Sigmoid colon (tissue), 7 donors: ENCODE measurements around the gene GINS2. TPM values are rescaled to one million over a fixed set of nuclear protein-coding genes. Genes with fewer than 3 reads are reported as not detected.

Source experiments
- DNase-seq: peaks from one replicate; pipeline ENCODE4 v3.0.0-alpha.2; 2019
- H3K27ac ChIP-seq, 4 donors: fragments of 200-600 bp; sonication (generic); one replicate each; pipeline ENCODE4 v1.5.1; 2016 to 2019; ENCODE audit warnings: mild to moderate bottlenecking in 1 of 4
- H3K27me3 ChIP-seq, 3 donors: fragments of 200-600 bp; sonication (generic); one replicate each; pipeline ENCODE4 v1.5.1; 2019; ENCODE audit warnings: mild to moderate bottlenecking in 1 of 3
- H3K36me3 ChIP-seq, 4 donors: fragments of 200-600 bp; sonication (generic); one replicate each; pipeline ENCODE4 v1.5.1; 2016 to 2019
- H3K4me1 ChIP-seq, 4 donors: fragments of 200-600 bp; sonication (generic); one replicate each; pipeline ENCODE4 v1.5.1; 2017 to 2019
- H3K4me3 ChIP-seq, 4 donors: fragments of 200-600 bp; sonication (generic); one replicate each; pipeline ENCODE4 v1.5.1; 2017 to 2019; ENCODE audit warnings: mild to moderate bottlenecking in 2 of 4, moderate library complexity in 1 of 4
- H3K9me3 ChIP-seq, 4 donors: fragments of 200-600 bp in 3 of 4; sonication (generic) in 3 of 4; one replicate each; pipeline versions ENCODE4 v1.5.1 to v1.6.1; 2013 to 2019
- CTCF ChIP-seq, 4 experiments: fragments of 450-650 bp in 3 of 4; fragments of 200-600 bp in 1 of 4; IDR thresholded peaks; one replicate each; pipeline ENCODE4 v1.5.1; 2016 to 2019; ENCODE audit warnings: antibody characterized with exemption in 4 of 4, mild to moderate bottlenecking in 3 of 4, moderate library complexity in 2 of 4
- EP300 ChIP-seq, 4 donors: sonication (generic); formaldehyde crosslinking; IDR thresholded peaks; one replicate each; pipeline ENCODE4 v1.6.1; 2017; ENCODE audit warnings: antibody characterized with exemption in 4 of 4
- POLR2A ChIP-seq, 2 donors: fragments of 450-650 bp; IDR thresholded peaks; one replicate each; pipeline ENCODE4 v1.6.1; 2016; ENCODE audit warnings: antibody characterized with exemption in 2 of 2, mild to moderate bottlenecking in 2 of 2, moderate library complexity in 2 of 2
- POLR2AphosphoS5 ChIP-seq, 4 donors: sonication (generic); formaldehyde crosslinking; IDR thresholded peaks; one replicate each; pipeline ENCODE4 v1.6.1; 2017; ENCODE audit warnings: antibody characterized with exemption in 4 of 4
- WGBS, 2 donors: extraction: QIAGEN DNeasy Blood & Tissue Kit; methylation state at CpG; one replicate each; pipeline ENCODE4 v1.1.7; 2013; 5-methylcytosine and 5-hydroxymethylcytosine counted together
- intact Hi-C: fragments of 100-400 bp; cut with DNase I; formaldehyde crosslinking; loops from one replicate; pipeline ENCODE4 v1.15.1; 2023
- polyA plus RNA-seq, 3 donors: library from polyadenylated mRNA; stranded (reverse); fragments of 200-250 nt; gene quantifications; one replicate each; pipeline ENCODE4 v1.2.3, GENCODE V29; 2013
- total RNA-seq, 4 donors: library from RNA; depleted of rRNA; stranded (reverse); fragments of >200 nt; gene quantifications; one replicate each; pipeline ENCODE4 v1.1.0, GENCODE V29; 2016
- donor health status: healthy with polysubstance abuse.
- donor health status: Bipolar disorder and iron deficiency.
- donor health status: healthy.

Gene GINS2
- total and polyA plus RNA-seq, 7 donors: 0.16 to 9.6 (median 1.2) TPM; not detected in 1

GRCh38 chr16:85680352-85680944 is 8.3 kb downstream of the GINS2 start:
- Histone ChIP-seq H3K9me3 (no peaks in the 10 kb centered on the region), H3K27ac (no peak overlapping the region), H3K4me3 (no peak overlapping the region), H3K27me3 (no peaks in the 10 kb centered on the region), H3K36me3 (peaks cover 0 to 33% (median 2%) of the 10 kb centered on the region in 4 donors), H3K4me1 (no peaks in the 10 kb centered on the region)
- TF ChIP-seq POLR2A (IDR thresholded peaks at IDR 0.05) (no peak), POLR2AphosphoS5 (IDR thresholded peaks at IDR 0.05) (no peak), CTCF (IDR thresholded peaks at IDR 0.05) (no peak), EP300 (IDR thresholded peaks at IDR 0.05) (no peak)
- 72 to 74% methylated on average over 6 of the region's 6 CpGs for WGBS, 2 donors
- intact Hi-C loops: no loop called here
- no peak for DNase-seq

- Histone ChIP-seq H3K4me1 (no peaks in the 10 kb centered on the region), H3K36me3 (peaks cover 0 to 39% (median 3%) of the 10 kb centered on the region in 4 donors), H3K27me3 (no peaks in the 10 kb centered on the region), H3K9me3 (no peaks in the 10 kb centered on the region), H3K4me3 (no peak overlapping the region), H3K27ac (no peak overlapping the region)
- intact Hi-C loops: no loop called here
- TF ChIP-seq CTCF (IDR thresholded peaks at IDR 0.05) (no peak), EP300 (IDR thresholded peaks at IDR 0.05) (no peak), POLR2AphosphoS5 (IDR thresholded peaks at IDR 0.05) (no peak), POLR2A (IDR thresholded peaks at IDR 0.05) (no peak)
- 90 to 91% methylated on average over 6 of the region's 6 CpGs for WGBS, 2 donors
- no peak for DNase-seq
These were observed 8.9 kb downstream of the GINS2 start for GRCh38 chr16:85679870-85680269.

- intact Hi-C loops: no loop called here
- Histone ChIP-seq H3K4me1 (peaks cover 0 to 7% (median 6%) of the 10 kb centered on the region in 4 donors), H3K36me3 (peaks cover 0 to 49% (median 3%) of the 10 kb centered on the region in 4 donors), H3K9me3 (no peaks in the 10 kb centered on the region), H3K27ac (no peak overlapping the region), H3K27me3 (no peaks in the 10 kb centered on the region), H3K4me3 (no peak overlapping the region)
- TF ChIP-seq POLR2A (IDR thresholded peaks at IDR 0.05) (no peak), POLR2AphosphoS5 (IDR thresholded peaks at IDR 0.05) (no peak), CTCF (IDR thresholded peaks at IDR 0.05) (no peak), EP300 (IDR thresholded peaks at IDR 0.05) (no peak)
- no peak for DNase-seq
- 20 to 73% methylated on average over 5 of the region's 5 CpGs for WGBS, 2 donors
These were observed 9.9 kb downstream of the GINS2 start for GRCh38 chr16:85678821-85679220.

- H3K27ac ChIP-seq: no peak overlapping the region
- no peaks in the 10 kb centered on the region for H3K9me3 ChIP-seq
- intact Hi-C loops: no loop called here
- H3K36me3 ChIP-seq: peaks cover 0 to 56% (median 4%) of the 10 kb centered on the region in 4 donors
- no peak overlapping the region for H3K4me3 ChIP-seq
- H3K27me3 ChIP-seq: no peaks in the 10 kb centered on the region
- H3K4me1 ChIP-seq: peaks cover 0 to 12% (median 9%) of the 10 kb centered on the region in 4 donors
- no peak for DNase-seq
- 86 to 96% methylated on average over 8 of the region's 8 CpGs for WGBS, 2 donors
- TF ChIP-seq CTCF (IDR thresholded peaks at IDR 0.05) (no peak), EP300 (IDR thresholded peaks at IDR 0.05) (no peak), POLR2A (IDR thresholded peaks at IDR 0.05) (no peak), POLR2AphosphoS5 (IDR thresholded peaks at IDR 0.05) (no peak)
These were observed 10.7 kb downstream of the GINS2 start for GRCh38 chr16:85678016-85678415.
